SK-N-SH (cell line): ENCODE results near the gene ZNF106. TPM values are rescaled to one million over a fixed set of nuclear protein-coding genes. Genes with fewer than 3 reads are reported as not detected.
A peak's percentile ranks its signal among the peaks of the same experiment; 100 is the strongest.

Source experiments
- CTCF ChIA-PET: fragments of 300-600, 350-600 bp; formaldehyde crosslinking; extraction: SDS; loops from one replicate; lab custom pipeline; 2021; lab: Yijun Ruan, JAX
- POLR2A ChIA-PET: fragments of 350-600 bp; sonication (Branson Sonifier 250); formaldehyde crosslinking; extraction: SDS; loops from one replicate; lab custom pipeline; 2020; ENCODE audit warnings: antibody characterized with exemption, inconsistent platforms; lab: Yijun Ruan, JAX
- DNase-seq: peaks from one replicate; pipeline ENCODE4 v3.0.0; 2012
- H2AFZ ChIP-seq: fragments of 200-600 bp; sonication (generic); 2 replicates; pipeline ENCODE4 v1.8.1; 2016; ENCODE audit warnings: antibody characterized with exemption, mild to moderate bottlenecking, low read depth
- H3F3A ChIP-seq: fragments of 200-600 bp; sonication (generic); replicated peaks from 2 replicates; pipeline ENCODE3; 2016; ENCODE audit warnings: antibody characterized with exemption, mild to moderate bottlenecking; ENCODE audit not compliant: insufficient read depth
- H3K27ac ChIP-seq, 2 experiments: fragments of 200-500 bp in 1 of 2; fragments of 200-600 bp in 1 of 2; sonication (Bioruptor generic) in 1 of 2; sonication (generic), shearing (Covaris generic) in 1 of 2; 2 replicates each; pipeline versions ENCODE4 v1.5.1 to v1.6.1; 2014 to 2016; ENCODE audit warnings: low read depth in 2 of 2, inconsistent platforms in 1 of 2, low read length in 1 of 2, mild to moderate bottlenecking in 1 of 2, mixed read lengths in 1 of 2
- H3K27me3 ChIP-seq: fragments of 200-600 bp; sonication (generic), shearing (Covaris generic); 2 replicates; pipeline ENCODE4 v1.6.1; 2016; ENCODE audit warnings: mixed run types; ENCODE audit not compliant: insufficient read depth
- H3K36me3 ChIP-seq, 2 experiments: fragments of 200-500 bp in 1 of 2; fragments of 200-600 bp in 1 of 2; sonication (Bioruptor generic) in 1 of 2; sonication (generic) in 1 of 2; replicated peaks in 1 of 2; 2 replicates each; pipeline versions ENCODE3 to v1.5.1; 2014 to 2016; ENCODE audit warnings: low read length in 1 of 2, mild to moderate bottlenecking in 1 of 2; ENCODE audit not compliant: insufficient read depth in 2 of 2, control insufficient read depth in 1 of 2
- H3K4me1 ChIP-seq, 2 experiments: fragments of 200-500 bp in 1 of 2; fragments of 200-600 bp in 1 of 2; sonication (Bioruptor generic) in 1 of 2; sonication (generic), shearing (Covaris generic) in 1 of 2; 2 replicates each; pipeline versions ENCODE4 v1.5.1 to v1.6.1; 2014 to 2016; ENCODE audit warnings: low read depth in 1 of 2, low read length in 1 of 2, mixed run types in 1 of 2; ENCODE audit not compliant: insufficient read depth in 2 of 2, control insufficient read depth in 1 of 2
- H3K4me2 ChIP-seq: fragments of 200-600 bp; sonication (generic), shearing (Covaris generic); 2 replicates; pipeline ENCODE4 v1.6.1; 2017; ENCODE audit warnings: mixed run types
- H3K4me3 ChIP-seq, 2 experiments: fragments of 200-500 bp in 1 of 2; fragments of 200-600 bp in 1 of 2; sonication (Bioruptor generic) in 1 of 2; sonication (generic), shearing (Covaris generic) in 1 of 2; 2 replicates each; pipeline versions ENCODE4 v1.5.1 to v1.8.1; 2014 to 2016; ENCODE audit warnings: low read depth in 2 of 2, inconsistent platforms in 1 of 2, low read length in 1 of 2, mild to moderate bottlenecking in 1 of 2, mixed read lengths in 1 of 2, moderate library complexity in 1 of 2
- H3K79me2 ChIP-seq: fragments of 200-600 bp; sonication (generic); 2 replicates; pipeline ENCODE4 v1.8.1; 2017; ENCODE audit warnings: mild to moderate bottlenecking; ENCODE audit not compliant: insufficient read depth
- H3K9ac ChIP-seq: fragments of 200-600 bp; sonication (generic); 2 replicates; pipeline ENCODE4 v1.6.1; 2017; ENCODE audit warnings: mixed run types
- H3K9me2 ChIP-seq: fragments of 200-600 bp; sonication (generic); 2 replicates; pipeline ENCODE4 v1.6.1; 2017; ENCODE audit warnings: mixed run types
- H3K9me3 ChIP-seq: fragments of 200-600 bp; sonication (generic); 2 replicates; pipeline ENCODE4 v1.6.1; 2017; ENCODE audit warnings: mixed run types, mild to moderate bottlenecking, moderate library complexity
- H4K20me1 ChIP-seq: fragments of 200-600 bp; sonication (generic); 2 replicates; pipeline ENCODE4 v1.6.1; 2017; ENCODE audit warnings: mild to moderate bottlenecking, mixed run types; ENCODE audit not compliant: insufficient read depth
- CHD2 ChIP-seq: fragments of 150-350 bp; IDR thresholded peaks from 2 replicates; pipeline ENCODE4 v1.6.1; 2018; ENCODE audit warnings: low read length; ENCODE audit not compliant: partially characterized antibody
- ELF1 ChIP-seq: IDR thresholded peaks from 2 replicates; pipeline ENCODE4 v1.4.0; 2012
- EP300 ChIP-seq, 2 experiments: IDR thresholded peaks; 2 replicates each; pipeline versions ENCODE4 v1.4.0 to v1.6.1; 2012; ENCODE audit warnings: borderline replicate concordance in 1 of 2, low read depth in 1 of 2, low read length in 1 of 2
- EZH2phosphoT487 ChIP-seq: fragments of 200-600 bp; sonication (generic); IDR thresholded peaks from 2 replicates; pipeline ENCODE4 v1.6.1; 2017; ENCODE audit warnings: low read depth, mixed run types, mild to moderate bottlenecking, antibody characterized with exemption, moderate library complexity, borderline replicate concordance
- FOSL2 ChIP-seq: IDR thresholded peaks from 2 replicates; pipeline ENCODE4 v1.4.0; 2012; ENCODE audit warnings: low read depth, mild to moderate bottlenecking, moderate library complexity, borderline replicate concordance
- FOXM1 ChIP-seq: IDR thresholded peaks from 2 replicates; pipeline ENCODE4 v1.4.0; 2012; ENCODE audit warnings: low read depth, mild to moderate bottlenecking
- IRF3 ChIP-seq: fragments of 150-350 bp; IDR thresholded peaks from 2 replicates; pipeline ENCODE4 v1.6.1; 2016; ENCODE audit warnings: mild to moderate bottlenecking, low read depth, low read length
- MAX ChIP-seq: IDR thresholded peaks from 2 replicates; pipeline ENCODE4 v1.4.0; 2012; ENCODE audit warnings: low read depth
- MXI1 ChIP-seq: IDR thresholded peaks from 2 replicates; pipeline ENCODE4 v1.6.1; 2012; ENCODE audit warnings: mild to moderate bottlenecking, low read depth, low read length, improper control_type of control experiment
- NFIC ChIP-seq: IDR thresholded peaks from 2 replicates; pipeline ENCODE4 v1.4.0; 2012; ENCODE audit warnings: borderline replicate concordance
- PBX3 ChIP-seq: IDR thresholded peaks from 2 replicates; pipeline ENCODE4; 2012
- POLR2AphosphoS5 ChIP-seq: IDR thresholded peaks from 2 replicates; pipeline ENCODE4 v1.6.1; 2012; ENCODE audit warnings: low read depth, low read length
- RAD21 ChIP-seq: IDR thresholded peaks from 2 replicates; pipeline ENCODE4 v1.6.1; 2012; ENCODE audit warnings: mild to moderate bottlenecking, low read length
- RCOR1 ChIP-seq: fragments of 150-350 bp; IDR thresholded peaks from 2 replicates; pipeline ENCODE4 v1.6.1; 2017; ENCODE audit warnings: antibody characterized with exemption, low read length
- REST ChIP-seq: IDR thresholded peaks from 2 replicates; pipeline ENCODE4 v1.6.1; 2012; ENCODE audit warnings: mild to moderate bottlenecking, low read depth, low read length, moderate library complexity
- RFX5 ChIP-seq: IDR thresholded peaks from 2 replicates; pipeline ENCODE4 v1.6.1; 2012; ENCODE audit warnings: mild to moderate bottlenecking, improper control_type of control experiment, low read length
- RXRA ChIP-seq: IDR thresholded peaks from 2 replicates; pipeline ENCODE4 v1.4.0; 2012; ENCODE audit warnings: low read depth, mild to moderate bottlenecking, borderline replicate concordance
- SMC3 ChIP-seq: IDR thresholded peaks from 2 replicates; pipeline ENCODE4 v1.6.1; 2012; ENCODE audit warnings: low read depth, low read length, improper control_type of control experiment
- TAF1 ChIP-seq: IDR thresholded peaks from 2 replicates; pipeline ENCODE4 v1.6.1; 2012; ENCODE audit warnings: low read depth, mild to moderate bottlenecking, low read length, moderate library complexity, borderline replicate concordance
- TCF12 ChIP-seq: IDR thresholded peaks from 2 replicates; pipeline ENCODE4 v1.4.0; 2012
- TEAD4 ChIP-seq: IDR thresholded peaks from 2 replicates; pipeline ENCODE4 v1.4.0; 2012; ENCODE audit warnings: mild to moderate bottlenecking, borderline replicate concordance; ENCODE audit not compliant: insufficient read depth
- USF1 ChIP-seq: IDR thresholded peaks from 2 replicates; pipeline ENCODE4 v1.4.0; 2012; ENCODE audit warnings: low read depth, borderline replicate concordance
- USF2 ChIP-seq: fragments of 150-350 bp; IDR thresholded peaks from 2 replicates; pipeline ENCODE4 v1.6.1; 2017; ENCODE audit warnings: antibody characterized with exemption, low read length, low read depth, borderline replicate concordance
- WGBS: methylation state at CpG from one replicate; pipeline ENCODE4 v1.1.6; 2017; ENCODE audit warnings: low lambda C conversion rate; 5-methylcytosine and 5-hydroxymethylcytosine counted together
- polyA plus RNA-seq, 3 experiments: library from polyadenylated mRNA; depleted of rRNA; stranded (reverse); fragments of >200 nt; gene quantifications; 2 replicates each; pipeline ENCODE4 v1.2.3, GENCODE V29; 2012

The ZNF106 gene
- 8.9 and 12.9 TPM in 2 replicates for polyA plus RNA-seq (2012; rRNA removed)
- 11.8 and 12.0 TPM in 2 replicates for polyA plus RNA-seq (2012; cell fraction: cytosol; rRNA removed)
- polyA plus RNA-seq (2012; cell fraction: nucleus; rRNA removed), result 5.3 and 9.7 TPM in 2 replicates

GRCh38 chr15:42490671-42491538 is at the start of gene ZNF106:
TSS of gene ZNF106 (minus strand) at chr15:42491141. CDS start at chr15:42472289, 18,852 bp downstream.
- H3K79me2 ChIP-seq, result peaks cover 54% of the 10 kb centered on the region
- TF ChIP-seq USF1 (no peak), FOSL2 (no peak), CHD2 (peak; percentile 51), ELF1 (peak; percentile 85), TAF1 (peak; percentile 96), PBX3 (no peak), IRF3 (no peak), EZH2phosphoT487 (no peak), NFIC (no peak), TCF12 (peak; percentile 30; the same call in 1 of the 2 replicates), RXRA (no peak), RFX5 (peak; percentile 62; the same call in 1 of the 2 replicates), RAD21 (no peak; the same call in 1 of the 2 replicates), POLR2AphosphoS5 (peak; percentile 86), MXI1 (peak; percentile 75; the same call in 1 of the 2 replicates), USF2 (no peak), SMC3 (no peak), EP300 (IDR thresholded peaks at IDR 0.05; ENCODE audit: borderline replicate concordance in 1 of 2, low read depth in 1 of 2, low read length in 1 of 2) (peak; percentile 26 to 46; a peak in 2 of 4 replicates), TEAD4 (no peak), RCOR1 (peak; percentile 47; the same call in 1 of the 2 replicates), MAX (peak; percentile 73), REST (no peak), FOXM1 (0 out of 2 replicates have a peak, but pooled peaks have one; percentile 30)

More at GRCh38 chr15:42490671-42491538, at the start of gene ZNF106:
- Histone ChIP-seq H3K4me1 (peaks cover 0 to 6% of the 10 kb centered on the region in 2 experiments; a peak in 2 of 4 replicates), H3K27ac (peak within 1 kb of the TSS; percentile 91 to 99), H3K4me2 (peak within 1 kb of the TSS; percentile 88), H3K36me3 (peaks cover 0 to 5% of the 10 kb centered on the region in 2 experiments), H3K27me3 (no peaks in the 10 kb centered on the region), H3K9me2 (no peaks in the 10 kb centered on the region), H3K4me3 (peak within 1 kb of the TSS; percentile 79 to 99), H3K9me3 (no peaks in the 10 kb centered on the region), H3K9ac (peak within 1 kb of the TSS; percentile 99), H4K20me1 (no peaks in the 10 kb centered on the region), H3F3A (peaks cover 27% of the 10 kb centered on the region), H2AFZ (peak within 1 kb of the TSS; percentile 92)
- DNase-seq, result peak; percentile 96
- WGBS, result 2% methylated on average over 28 of the region's 51 CpGs
- ChIA-PET POLR2A (interaction anchor here (0.7 to 1.0 kb wide), 3 partner anchors 10 to 92 kb away, joined by 3 to 5 read pairs (median 4); partner anchors contain the start of gene STARD9), CTCF (interaction anchor here (0.6 kb wide), 1 partner anchor 9 kb away, joined by 3 read pairs; no protein-coding TSS in a partner anchor)
